ENCODE measurements around the gene ALDH1L1. TPM values are rescaled to one million over a fixed set of nuclear protein-coding genes. Genes with fewer than 3 reads are reported as not detected.

The ALDH1L1 gene
- total RNA-seq, 1 donor from 2014 or later = not detected

- Mint-ChIP-seq H3K9me3 (ENCODE audit: unreplicated experiment) (no peaks in the 10 kb centered on the region), H3K4me3 (ENCODE audit: unreplicated experiment) (no peak overlapping the region), H3K4me1 (ENCODE audit: unreplicated experiment) (no peaks in the 10 kb centered on the region), H3K27ac (ENCODE audit: unreplicated experiment) (no peak overlapping the region), H3K36me3 (ENCODE audit: low read depth, unreplicated experiment) (no peaks in the 10 kb centered on the region), H3K27me3 (ENCODE audit: unreplicated experiment) (peaks cover 15% of the 10 kb centered on the region)
- no peak for TF ChIP-seq CTCF (IDR thresholded peaks at IDR 0.05; ENCODE audit: unreplicated experiment)
- DNase-seq (ENCODE audit: low spot score) = no peak
These were observed 72.3 kb downstream of the ALDH1L1 start for GRCh38 chr3:126107957-126108675.

GRCh38 chr3:126107203-126107939 is 73.0 kb downstream of the ALDH1L1 start:
- H3K9me3 Mint-ChIP-seq (ENCODE audit: unreplicated experiment) = no peaks in the 10 kb centered on the region
- DNase-seq (ENCODE audit: low spot score) = no peak
- no peaks in the 10 kb centered on the region for H3K36me3 Mint-ChIP-seq (ENCODE audit: low read depth, unreplicated experiment)
- peaks cover 17% of the 10 kb centered on the region for H3K27me3 Mint-ChIP-seq (ENCODE audit: unreplicated experiment)
- no peak overlapping the region for H3K27ac Mint-ChIP-seq (ENCODE audit: unreplicated experiment)
- no peak overlapping the region for H3K4me3 Mint-ChIP-seq (ENCODE audit: unreplicated experiment)
- no peak for TF ChIP-seq CTCF (IDR thresholded peaks at IDR 0.05; ENCODE audit: unreplicated experiment)
- no peaks in the 10 kb centered on the region for H3K4me1 Mint-ChIP-seq (ENCODE audit: unreplicated experiment)

- Mint-ChIP-seq H3K4me1 (ENCODE audit: unreplicated experiment) (peaks cover 3% of the 10 kb centered on the region), H3K27ac (ENCODE audit: unreplicated experiment) (peak overlapping the region; percentile 54), H3K27me3 (ENCODE audit: unreplicated experiment) (peaks cover 17% of the 10 kb centered on the region), H3K4me3 (ENCODE audit: unreplicated experiment) (no peak overlapping the region), H3K9me3 (ENCODE audit: unreplicated experiment) (no peaks in the 10 kb centered on the region), H3K36me3 (ENCODE audit: low read depth, unreplicated experiment) (no peaks in the 10 kb centered on the region)
- TF ChIP-seq CTCF (IDR thresholded peaks at IDR 0.05; ENCODE audit: unreplicated experiment) = no peak
- DNase-seq (ENCODE audit: low spot score) = no peak
These were observed 73.8 kb downstream of the ALDH1L1 start for GRCh38 chr3:126106336-126107202.

GRCh38 chr3:126105691-126106187 is 74.6 kb downstream of the ALDH1L1 start:
- Mint-ChIP-seq H3K9me3 (ENCODE audit: unreplicated experiment) (no peaks in the 10 kb centered on the region), H3K36me3 (ENCODE audit: low read depth, unreplicated experiment) (no peaks in the 10 kb centered on the region), H3K4me1 (ENCODE audit: unreplicated experiment) (peaks cover 8% of the 10 kb centered on the region), H3K27ac (ENCODE audit: unreplicated experiment) (no peak overlapping the region), H3K27me3 (ENCODE audit: unreplicated experiment) (peaks cover 17% of the 10 kb centered on the region), H3K4me3 (ENCODE audit: unreplicated experiment) (no peak overlapping the region)
- TF ChIP-seq CTCF (IDR thresholded peaks at IDR 0.05; ENCODE audit: unreplicated experiment) = no peak
- DNase-seq (ENCODE audit: low spot score) = no peak

Data from endothelial cell (in vitro differentiated cells).